ENCODE data around the gene AGAP1. TPM values are rescaled to one million over a fixed set of nuclear protein-coding genes. Genes with fewer than 3 reads are reported as not detected.
A peak's percentile ranks its signal among the peaks of the same experiment; 100 is the strongest.

AGAP1 gene
- total and polyA plus RNA-seq, 2 donors from 2014 or later = 8.1 to 44.5 TPM

DNA sequence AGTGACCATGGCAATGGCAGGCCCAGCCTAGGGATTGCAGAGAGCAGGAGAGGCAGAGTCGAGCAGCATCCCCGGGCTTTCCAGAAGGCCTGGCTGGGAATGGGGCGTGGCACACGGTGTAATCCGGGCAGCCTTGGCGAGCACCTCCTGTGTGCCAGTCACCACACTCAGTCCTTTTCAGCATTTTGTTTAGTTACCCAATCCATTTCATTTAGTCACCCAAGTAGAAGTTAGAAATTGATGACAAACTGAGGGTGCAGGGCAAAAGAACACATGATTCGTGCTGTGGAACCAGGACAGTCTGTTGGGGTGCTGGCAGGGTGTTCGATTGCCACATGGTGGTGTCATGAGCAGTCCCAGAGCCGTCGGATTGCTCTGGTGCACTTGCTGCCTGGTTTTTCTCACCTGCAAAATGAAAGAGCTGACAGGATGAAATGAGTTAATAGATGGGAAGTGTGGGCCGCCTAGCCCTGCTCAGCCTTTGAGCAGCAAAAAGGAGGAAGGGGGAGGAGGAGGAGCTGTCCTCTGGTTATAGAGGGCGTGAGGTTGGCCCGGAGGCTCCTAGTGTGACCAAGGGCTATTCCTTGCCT lies 299.4 kb downstream of the AGAP1 start:
- Histone ChIP-seq H3K4me1 (ENCODE audit: control insufficient read depth in 2 of 3, insufficient read depth in 2 of 3, low read depth in 1 of 3, low read length in 3 of 3) (no peaks in the 10 kb centered on the region), H3K4me3 (ENCODE audit: low read length in 3 of 3) (no peak overlapping the region), H3K36me3 (ENCODE audit: control insufficient read depth in 2 of 3, insufficient read depth in 3 of 3, low read length in 3 of 3) (peaks cover 0 to 2% (median 1%) of the 10 kb centered on the region in 3 donors), H3K9me3 (ENCODE audit: control insufficient read depth in 2 of 3, insufficient read depth in 1 of 3, low read length in 3 of 3) (no peaks in the 10 kb centered on the region), H3K27ac (ENCODE audit: low read depth in 2 of 2, low read length in 2 of 2) (no peak overlapping the region), H3K27me3 (ENCODE audit: control insufficient read depth, insufficient read depth, low read length) (no peaks in the 10 kb centered on the region), H3K9ac (ENCODE audit: low read length in 3 of 3) (no peak overlapping the region)
- FAIRE-seq = no peak
- TF ChIP-seq CTCF (IDR thresholded peaks at IDR 0.05; ENCODE audit: borderline replicate concordance, extremely low read depth, insufficient read depth) = peak; percentile 6
- intact Hi-C loops (cut with DNase I) = no loop called here
- peak in 3 of 5 donors; percentile 27 to 40 (median 36) for DNase-seq

- FAIRE-seq = no peak
Observed at GRCh38 chr2:235799281-235799680, 305.4 kb downstream of the AGAP1 start.

DNA sequence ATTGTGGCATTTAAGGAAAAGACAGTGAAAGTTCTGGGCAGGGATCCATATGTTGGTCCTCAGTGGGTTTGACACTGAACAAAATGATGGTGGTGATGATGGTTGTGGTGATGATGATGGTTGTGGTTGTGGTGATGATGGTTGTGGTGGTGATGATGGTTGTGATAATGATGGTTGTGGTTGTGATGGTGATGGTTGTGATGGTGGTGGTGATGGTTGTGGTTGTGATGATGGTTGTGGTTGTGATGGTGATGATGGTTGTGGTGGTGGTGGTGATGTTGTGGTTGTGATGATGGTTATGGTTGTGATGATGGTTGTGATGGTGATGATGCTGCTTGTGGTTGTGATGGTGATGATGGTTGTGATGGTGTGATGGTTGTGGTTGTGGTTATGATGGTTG lies 308.7 kb downstream of the AGAP1 start:
- intact Hi-C loops (cut with DNase I) = no loop called here
- Histone ChIP-seq H3K9ac (ENCODE audit: low read length in 3 of 3) (no peak overlapping the region), H3K27ac (ENCODE audit: low read depth in 2 of 2, low read length in 2 of 2) (no peak overlapping the region), H3K9me3 (ENCODE audit: control insufficient read depth in 2 of 3, insufficient read depth in 1 of 3, low read length in 3 of 3) (peaks cover 0 to 3% (median 0%) of the 10 kb centered on the region in 3 donors), H3K36me3 (ENCODE audit: control insufficient read depth in 2 of 3, insufficient read depth in 3 of 3, low read length in 3 of 3) (peaks cover 0 to 35% (median 18%) of the 10 kb centered on the region in 3 donors), H3K4me3 (ENCODE audit: low read length in 3 of 3) (no peak overlapping the region), H3K27me3 (ENCODE audit: control insufficient read depth, insufficient read depth, low read length) (no peaks in the 10 kb centered on the region), H3K4me1 (ENCODE audit: control insufficient read depth in 2 of 3, insufficient read depth in 2 of 3, low read depth in 1 of 3, low read length in 3 of 3) (no peaks in the 10 kb centered on the region)
- TF ChIP-seq CTCF (IDR thresholded peaks at IDR 0.05; ENCODE audit: borderline replicate concordance, extremely low read depth, insufficient read depth) = no peak
- FAIRE-seq (no peak), DNase-seq (no peak)

More at GRCh38 chr2:235799281-235799680, 305.4 kb downstream of the AGAP1 start:
- Histone ChIP-seq H3K9me3 (ENCODE audit: control insufficient read depth in 2 of 3, insufficient read depth in 1 of 3, low read length in 3 of 3) (peaks cover 0 to 3% (median 0%) of the 10 kb centered on the region in 3 donors), H3K9ac (ENCODE audit: low read length in 3 of 3) (no peak overlapping the region), H3K4me3 (ENCODE audit: low read length in 3 of 3) (no peak overlapping the region), H3K27ac (ENCODE audit: low read depth in 2 of 2, low read length in 2 of 2) (no peak overlapping the region), H3K36me3 (ENCODE audit: control insufficient read depth in 2 of 3, insufficient read depth in 3 of 3, low read length in 3 of 3) (peaks cover 0 to 25% (median 16%) of the 10 kb centered on the region in 3 donors), H3K27me3 (ENCODE audit: control insufficient read depth, insufficient read depth, low read length) (no peaks in the 10 kb centered on the region), H3K4me1 (ENCODE audit: control insufficient read depth in 2 of 3, insufficient read depth in 2 of 3, low read depth in 1 of 3, low read length in 3 of 3) (no peaks in the 10 kb centered on the region)
- intact Hi-C loops (cut with DNase I) = no loop called here
- no peak for TF ChIP-seq CTCF (IDR thresholded peaks at IDR 0.05; ENCODE audit: borderline replicate concordance, extremely low read depth, insufficient read depth)
- no peak for DNase-seq

Measured in kidney (tissue), 14 donors.